Astrocyte (in vitro differentiated cells and primary cell): ENCODE data around the gene UBTD2. TPM values are rescaled to one million over a fixed set of nuclear protein-coding genes. Genes with fewer than 3 reads are reported as not detected.
A peak's percentile ranks its signal among the peaks of the same experiment; 100 is the strongest.

ENCODE experiments used
- DNase-seq: peaks from one replicate; pipeline ENCODE4 v3.0.0-alpha.2; 2010; ENCODE audit warnings: low read depth
- FAIRE-seq: peaks from 2 replicates; lab custom pipeline; 2011; peaks lifted over from hg19 to GRCh38; lab: Jason Lieb, UNC
- H2AFZ ChIP-seq: 2 replicates; pipeline ENCODE4 v1.6.0; 2012; ENCODE audit warnings: low read depth, low read length, inconsistent platforms
- H3K27ac ChIP-seq: 2 replicates; pipeline ENCODE4 v1.5.1; 2011; ENCODE audit warnings: low read depth, low read length, inconsistent platforms
- H3K27me3 ChIP-seq: 2 replicates; pipeline ENCODE4 v1.6.0; 2011; ENCODE audit warnings: low read length, inconsistent platforms; ENCODE audit not compliant: insufficient read depth
- H3K36me3 ChIP-seq: 2 replicates; pipeline ENCODE4 v1.5.1; 2011; ENCODE audit warnings: low read length, inconsistent platforms; ENCODE audit not compliant: insufficient read depth
- H3K4me1 ChIP-seq: 2 replicates; pipeline ENCODE4 v1.5.1; 2011; ENCODE audit warnings: low read length, inconsistent platforms; ENCODE audit not compliant: insufficient read depth
- H3K4me2 ChIP-seq: 2 replicates; pipeline ENCODE4 v1.6.0; 2012; ENCODE audit warnings: low read length, inconsistent platforms
- H3K4me3 ChIP-seq: 2 replicates; pipeline ENCODE4 v1.5.1; 2011; ENCODE audit warnings: low read depth, mild to moderate bottlenecking, low read length, inconsistent platforms; ENCODE audit not compliant: insufficient read depth
- H3K79me2 ChIP-seq: 2 replicates; pipeline ENCODE4 v1.6.0; 2012; ENCODE audit warnings: mild to moderate bottlenecking, low read length, inconsistent platforms; ENCODE audit not compliant: insufficient read depth
- H3K9ac ChIP-seq: 2 replicates; pipeline ENCODE4 v1.6.0; 2012; ENCODE audit warnings: mild to moderate bottlenecking, low read length, inconsistent platforms
- H3K9me3 ChIP-seq: 2 replicates; pipeline ENCODE4 v1.5.1; 2012; ENCODE audit warnings: low read depth, mild to moderate bottlenecking, low read length, inconsistent platforms; ENCODE audit not compliant: insufficient read depth
- H4K20me1 ChIP-seq: 2 replicates; pipeline ENCODE4 v1.6.0; 2012; ENCODE audit warnings: low read length, inconsistent platforms; ENCODE audit not compliant: insufficient read depth
- H3K27ac Mint-ChIP-seq: one replicate; pipeline ENCODE4 v1.8.0; 2021; ENCODE audit warnings: mild to moderate bottlenecking, mixed read lengths; ENCODE audit not compliant: unreplicated experiment
- H3K27me3 Mint-ChIP-seq: one replicate; pipeline ENCODE4 v1.8.0; 2021; ENCODE audit warnings: low read depth, mixed read lengths; ENCODE audit not compliant: unreplicated experiment
- H3K36me3 Mint-ChIP-seq: one replicate; pipeline ENCODE4 v1.8.0; 2021; ENCODE audit warnings: low read depth, mixed read lengths; ENCODE audit not compliant: unreplicated experiment
- H3K4me1 Mint-ChIP-seq: one replicate; pipeline ENCODE4 v1.8.0; 2021; ENCODE audit warnings: low read depth, mixed read lengths; ENCODE audit not compliant: unreplicated experiment
- H3K4me3 Mint-ChIP-seq: one replicate; pipeline ENCODE4 v1.8.0; 2021; ENCODE audit warnings: mild to moderate bottlenecking, moderate library complexity, mixed read lengths; ENCODE audit not compliant: unreplicated experiment
- H3K9me3 Mint-ChIP-seq: one replicate; pipeline ENCODE4 v1.8.0; 2021; ENCODE audit warnings: mild to moderate bottlenecking, mixed read lengths; ENCODE audit not compliant: unreplicated experiment
- EZH2 ChIP-seq: IDR thresholded peaks from 2 replicates; pipeline ENCODE4 v1.6.1; 2012; ENCODE audit warnings: mild to moderate bottlenecking, low read length, inconsistent platforms; ENCODE audit not compliant: insufficient read depth
- total RNA-seq: library from RNA; stranded (reverse); gene quantifications from 2 replicates; pipeline ENCODE4 v1.2.1, GENCODE V29; 2021
- TF ChIP-seq, protein P1 (sequence below): IDR thresholded peaks from 2 replicates; pipeline ENCODE4 v1.5.1; 2011; ENCODE audit warnings: low read depth, mild to moderate bottlenecking, inconsistent platforms, low read length, moderate library complexity; ENCODE audit not compliant: insufficient read depth

Gene UBTD2
- total RNA-seq, 1 donor from 2014 or later: 34.2 TPM

DNA sequence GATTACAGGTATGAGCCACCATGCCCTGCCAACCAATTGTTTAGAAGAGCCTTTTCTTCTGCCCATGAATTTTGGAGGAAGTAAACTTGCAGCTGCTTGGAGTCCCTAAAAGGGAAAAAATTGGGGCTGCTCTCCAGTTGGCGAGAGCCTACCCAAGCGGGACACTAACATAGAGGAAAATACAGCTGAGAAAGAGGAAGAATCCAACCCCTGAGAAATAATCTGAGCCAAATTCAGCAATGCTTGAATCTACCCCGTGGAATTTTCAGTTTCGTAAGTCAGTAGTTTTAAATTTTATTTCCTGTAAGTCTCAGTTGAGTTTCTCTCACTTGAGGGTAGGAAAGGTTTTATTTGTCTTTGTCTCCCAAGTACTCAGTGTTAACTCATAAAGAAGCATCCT is 30.4 kb upstream of the UBTD2 start:
- Histone ChIP-seq H4K20me1 (no peaks in the 10 kb centered on the region), H3K79me2 (no peaks in the 10 kb centered on the region), H3K4me3 (no peak overlapping the region), H3K9ac (no peak overlapping the region), H3K4me2 (no peak overlapping the region), H3K4me1 (peaks cover 9% of the 10 kb centered on the region), H3K36me3 (no peaks in the 10 kb centered on the region), H3K27me3 (no peaks in the 10 kb centered on the region), H3K9me3 (no peaks in the 10 kb centered on the region), H3K27ac (no peak overlapping the region), H2AFZ (no peak overlapping the region)
- no peaks in the 10 kb centered on the region for H3K27me3 Mint-ChIP-seq
- FAIRE-seq (no peak), DNase-seq (no peak)
- H3K4me3 Mint-ChIP-seq: no peak overlapping the region
- no peak overlapping the region for H3K27ac Mint-ChIP-seq
- no peaks in the 10 kb centered on the region for H3K36me3 Mint-ChIP-seq
- no peaks in the 10 kb centered on the region for H3K9me3 Mint-ChIP-seq
- H3K4me1 Mint-ChIP-seq: peaks cover 17% of the 10 kb centered on the region
- TF ChIP-seq EZH2: no peak
- TF ChIP-seq, protein P1, sequence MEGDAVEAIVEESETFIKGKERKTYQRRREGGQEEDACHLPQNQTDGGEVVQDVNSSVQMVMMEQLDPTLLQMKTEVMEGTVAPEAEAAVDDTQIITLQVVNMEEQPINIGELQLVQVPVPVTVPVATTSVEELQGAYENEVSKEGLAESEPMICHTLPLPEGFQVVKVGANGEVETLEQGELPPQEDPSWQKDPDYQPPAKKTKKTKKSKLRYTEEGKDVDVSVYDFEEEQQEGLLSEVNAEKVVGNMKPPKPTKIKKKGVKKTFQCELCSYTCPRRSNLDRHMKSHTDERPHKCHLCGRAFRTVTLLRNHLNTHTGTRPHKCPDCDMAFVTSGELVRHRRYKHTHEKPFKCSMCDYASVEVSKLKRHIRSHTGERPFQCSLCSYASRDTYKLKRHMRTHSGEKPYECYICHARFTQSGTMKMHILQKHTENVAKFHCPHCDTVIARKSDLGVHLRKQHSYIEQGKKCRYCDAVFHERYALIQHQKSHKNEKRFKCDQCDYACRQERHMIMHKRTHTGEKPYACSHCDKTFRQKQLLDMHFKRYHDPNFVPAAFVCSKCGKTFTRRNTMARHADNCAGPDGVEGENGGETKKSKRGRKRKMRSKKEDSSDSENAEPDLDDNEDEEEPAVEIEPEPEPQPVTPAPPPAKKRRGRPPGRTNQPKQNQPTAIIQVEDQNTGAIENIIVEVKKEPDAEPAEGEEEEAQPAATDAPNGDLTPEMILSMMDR: no peak

- no peaks in the 10 kb centered on the region for H3K36me3 Mint-ChIP-seq
- Histone ChIP-seq H3K9me3 (no peaks in the 10 kb centered on the region), H3K4me3 (no peak overlapping the region), H3K27ac (no peak overlapping the region), H3K9ac (no peak overlapping the region), H3K4me1 (peaks cover 9% of the 10 kb centered on the region), H3K4me2 (no peak overlapping the region), H2AFZ (no peak overlapping the region), H3K36me3 (no peaks in the 10 kb centered on the region), H3K27me3 (no peaks in the 10 kb centered on the region), H4K20me1 (no peaks in the 10 kb centered on the region), H3K79me2 (no peaks in the 10 kb centered on the region)
- no peak for TF ChIP-seq EZH2
- TF ChIP-seq, protein P1: no peak
- H3K27me3 Mint-ChIP-seq: no peaks in the 10 kb centered on the region
- no peak overlapping the region for H3K27ac Mint-ChIP-seq
- no peaks in the 10 kb centered on the region for H3K9me3 Mint-ChIP-seq
- H3K4me3 Mint-ChIP-seq: no peak overlapping the region
- H3K4me1 Mint-ChIP-seq: peaks cover 17% of the 10 kb centered on the region
- DNase-seq (peak; percentile 48), FAIRE-seq (no peak)
Measured at GRCh38 chr5:172312286-172312685, 28.7 kb upstream of the UBTD2 start.

- no peaks in the 10 kb centered on the region for H3K36me3 ChIP-seq
- H3K4me2 ChIP-seq: no peak overlapping the region
- no peaks in the 10 kb centered on the region for H3K27me3 Mint-ChIP-seq
- no peaks in the 10 kb centered on the region for H4K20me1 ChIP-seq
- FAIRE-seq (no peak), DNase-seq (no peak)
- H3K79me2 ChIP-seq: no peaks in the 10 kb centered on the region
- TF ChIP-seq, protein P1: no peak
- H3K4me1 Mint-ChIP-seq: peaks cover 17% of the 10 kb centered on the region
- H3K9me3 ChIP-seq: no peaks in the 10 kb centered on the region
- no peak overlapping the region for H2AFZ ChIP-seq
- peaks cover 9% of the 10 kb centered on the region for H3K4me1 ChIP-seq
- no peak overlapping the region for H3K27ac ChIP-seq
- H3K4me3 ChIP-seq: no peak overlapping the region
- no peak overlapping the region for H3K9ac ChIP-seq
- H3K9me3 Mint-ChIP-seq: no peaks in the 10 kb centered on the region
- no peaks in the 10 kb centered on the region for H3K27me3 ChIP-seq
- H3K4me3 Mint-ChIP-seq: no peak overlapping the region
- H3K36me3 Mint-ChIP-seq: no peaks in the 10 kb centered on the region
- H3K27ac Mint-ChIP-seq: no peak overlapping the region
Measured at GRCh38 chr5:172311605-172312004, 28.0 kb upstream of the UBTD2 start.
